ENCODE results near the gene SLC24A4.

DNA sequence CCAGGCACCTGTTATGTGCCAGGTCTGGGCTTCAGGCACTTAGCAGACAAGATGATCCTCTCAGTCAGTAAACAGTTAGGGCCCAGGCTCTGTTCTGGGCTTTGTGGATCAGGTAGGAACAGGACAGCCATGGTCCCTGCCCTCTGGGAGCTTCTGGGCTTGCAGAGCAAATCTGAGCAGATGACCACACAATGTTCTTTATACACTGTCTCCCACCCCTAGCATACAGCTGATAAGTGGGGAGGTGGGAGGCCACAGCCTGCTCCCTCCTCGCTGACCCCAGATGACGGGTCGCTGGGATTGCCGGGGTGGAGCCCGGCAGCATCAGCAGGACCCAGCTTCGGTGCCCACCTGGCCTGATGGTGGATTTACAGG is 137.6 kb downstream of the SLC24A4 start:
- TF ChIP-seq, protein P1, sequence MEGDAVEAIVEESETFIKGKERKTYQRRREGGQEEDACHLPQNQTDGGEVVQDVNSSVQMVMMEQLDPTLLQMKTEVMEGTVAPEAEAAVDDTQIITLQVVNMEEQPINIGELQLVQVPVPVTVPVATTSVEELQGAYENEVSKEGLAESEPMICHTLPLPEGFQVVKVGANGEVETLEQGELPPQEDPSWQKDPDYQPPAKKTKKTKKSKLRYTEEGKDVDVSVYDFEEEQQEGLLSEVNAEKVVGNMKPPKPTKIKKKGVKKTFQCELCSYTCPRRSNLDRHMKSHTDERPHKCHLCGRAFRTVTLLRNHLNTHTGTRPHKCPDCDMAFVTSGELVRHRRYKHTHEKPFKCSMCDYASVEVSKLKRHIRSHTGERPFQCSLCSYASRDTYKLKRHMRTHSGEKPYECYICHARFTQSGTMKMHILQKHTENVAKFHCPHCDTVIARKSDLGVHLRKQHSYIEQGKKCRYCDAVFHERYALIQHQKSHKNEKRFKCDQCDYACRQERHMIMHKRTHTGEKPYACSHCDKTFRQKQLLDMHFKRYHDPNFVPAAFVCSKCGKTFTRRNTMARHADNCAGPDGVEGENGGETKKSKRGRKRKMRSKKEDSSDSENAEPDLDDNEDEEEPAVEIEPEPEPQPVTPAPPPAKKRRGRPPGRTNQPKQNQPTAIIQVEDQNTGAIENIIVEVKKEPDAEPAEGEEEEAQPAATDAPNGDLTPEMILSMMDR (IDR thresholded peaks at IDR 0.05), result no peak
- no peak for TF ChIP-seq POLR2A (IDR thresholded peaks at IDR 0.05)

Data from uterus (tissue), 2 donors.